ENCODE measurements around the gene TRAPPC2L.

DNA sequence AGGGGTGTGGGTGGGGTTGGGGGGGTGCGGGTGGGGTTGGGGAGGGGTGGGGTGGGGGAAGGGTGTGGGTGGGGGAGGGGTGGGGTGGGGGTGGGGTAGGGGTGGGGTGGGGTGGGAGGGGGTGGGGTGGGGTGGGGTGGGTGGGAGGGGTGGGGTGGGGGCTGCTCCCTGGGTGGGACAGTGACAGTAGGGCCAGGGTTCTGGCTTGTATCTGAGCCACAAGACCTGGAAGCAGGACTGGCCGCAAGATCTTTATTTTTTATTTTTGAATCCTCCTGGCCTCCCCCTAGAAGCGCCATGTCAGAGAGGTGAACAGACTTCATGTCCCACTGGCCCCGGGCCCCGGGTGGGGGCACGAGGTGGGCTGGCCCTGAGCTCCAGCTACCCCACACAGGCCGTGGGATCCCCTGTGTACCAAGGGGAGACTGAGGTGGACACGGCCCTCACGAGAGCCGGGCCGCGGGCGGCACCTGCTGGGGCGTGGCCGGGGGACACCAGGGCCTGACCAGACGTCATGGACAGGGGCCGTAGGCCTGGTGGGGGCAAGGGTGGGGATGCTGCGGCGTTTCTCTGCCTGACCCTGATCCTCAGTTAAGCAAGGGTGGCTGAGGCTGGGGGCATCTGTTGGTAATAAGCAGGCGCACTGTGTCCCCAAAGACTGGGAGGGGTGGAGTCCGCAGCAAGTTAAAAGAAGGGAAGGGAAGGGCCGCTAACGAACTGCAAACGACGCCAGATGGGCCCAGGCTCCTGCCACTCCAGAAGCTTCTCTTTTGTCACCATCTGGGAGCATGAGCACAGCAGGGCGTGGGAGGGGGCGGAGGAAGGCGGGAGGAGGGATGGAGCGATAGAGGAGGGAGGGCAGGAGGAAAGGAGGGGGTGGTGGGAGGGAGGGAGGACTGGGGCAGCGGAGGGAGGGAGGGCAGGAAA is 31.8 kb downstream of the TRAPPC2L start:
- TF ChIP-seq, protein P1, sequence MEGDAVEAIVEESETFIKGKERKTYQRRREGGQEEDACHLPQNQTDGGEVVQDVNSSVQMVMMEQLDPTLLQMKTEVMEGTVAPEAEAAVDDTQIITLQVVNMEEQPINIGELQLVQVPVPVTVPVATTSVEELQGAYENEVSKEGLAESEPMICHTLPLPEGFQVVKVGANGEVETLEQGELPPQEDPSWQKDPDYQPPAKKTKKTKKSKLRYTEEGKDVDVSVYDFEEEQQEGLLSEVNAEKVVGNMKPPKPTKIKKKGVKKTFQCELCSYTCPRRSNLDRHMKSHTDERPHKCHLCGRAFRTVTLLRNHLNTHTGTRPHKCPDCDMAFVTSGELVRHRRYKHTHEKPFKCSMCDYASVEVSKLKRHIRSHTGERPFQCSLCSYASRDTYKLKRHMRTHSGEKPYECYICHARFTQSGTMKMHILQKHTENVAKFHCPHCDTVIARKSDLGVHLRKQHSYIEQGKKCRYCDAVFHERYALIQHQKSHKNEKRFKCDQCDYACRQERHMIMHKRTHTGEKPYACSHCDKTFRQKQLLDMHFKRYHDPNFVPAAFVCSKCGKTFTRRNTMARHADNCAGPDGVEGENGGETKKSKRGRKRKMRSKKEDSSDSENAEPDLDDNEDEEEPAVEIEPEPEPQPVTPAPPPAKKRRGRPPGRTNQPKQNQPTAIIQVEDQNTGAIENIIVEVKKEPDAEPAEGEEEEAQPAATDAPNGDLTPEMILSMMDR (IDR thresholded peaks at IDR 0.05) = no peak
- no peak for TF ChIP-seq POLR2A (IDR thresholded peaks at IDR 0.05)

Data from heart left ventricle (tissue), 13 donors.